Occipital lobe (tissue), 2 donors: Measurements from ENCODE around the gene ALOX5. TPM values are rescaled to one million over a fixed set of nuclear protein-coding genes. Genes with fewer than 3 reads are reported as not detected.
"Not testable (repeated sequence)": the region's sequence is repeated elsewhere in the genome, so short reads cannot be mapped to it uniquely, and the experiment has no call there.

Experiments
- DNase-seq: peaks from one replicate; lab custom pipeline; 2025; lab: John Stamatoyannopoulos, UW
- total RNA-seq: library from RNA; depleted of rRNA; stranded (reverse); fragments of >200 nt; gene quantifications from one replicate; pipeline ENCODE4 v1.2.3, GENCODE V29; 2014

Gene ALOX5
- 0.62 TPM for total RNA-seq

DNA sequence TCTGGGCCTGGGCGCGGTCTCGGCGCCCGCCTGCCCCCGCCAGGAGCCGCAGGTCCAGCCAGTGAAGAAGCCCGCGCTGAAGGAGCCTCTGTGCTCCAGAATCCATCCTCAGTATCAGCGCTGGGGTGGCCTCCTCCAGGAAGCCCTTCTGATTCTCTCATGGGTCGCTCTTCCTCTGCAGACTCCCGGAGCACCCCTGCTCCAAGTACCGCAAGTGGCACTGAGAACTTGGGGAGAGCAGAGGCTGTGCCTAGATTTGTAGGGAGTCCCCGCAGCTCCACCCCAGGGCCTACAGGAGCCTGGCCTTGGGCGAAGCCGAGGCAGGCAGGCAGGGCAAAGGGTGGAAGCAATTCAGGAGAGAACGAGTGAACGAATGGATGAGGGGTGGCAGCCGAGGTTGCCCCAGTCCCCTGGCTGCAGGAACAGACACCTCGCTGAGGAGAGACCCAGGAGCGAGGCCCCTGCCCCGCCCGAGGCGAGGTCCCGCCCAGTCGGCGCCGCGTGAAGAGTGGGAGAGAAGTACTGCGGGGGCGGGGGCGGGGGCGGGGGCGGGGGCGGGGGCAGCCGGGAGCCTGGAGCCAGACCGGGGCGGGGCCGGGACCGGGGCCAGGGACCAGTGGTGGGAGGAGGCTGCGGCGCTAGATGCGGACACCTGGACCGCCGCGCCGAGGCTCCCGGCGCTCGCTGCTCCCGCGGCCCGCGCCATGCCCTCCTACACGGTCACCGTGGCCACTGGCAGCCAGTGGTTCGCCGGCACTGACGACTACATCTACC is at the start of gene ALOX5:
TSS of gene ALOX5 (plus strand) at position 641 of the 774 bp plus-strand sequence. CDS start at position 705, 64 bp downstream.
- DNase-seq = no peak

DNA sequence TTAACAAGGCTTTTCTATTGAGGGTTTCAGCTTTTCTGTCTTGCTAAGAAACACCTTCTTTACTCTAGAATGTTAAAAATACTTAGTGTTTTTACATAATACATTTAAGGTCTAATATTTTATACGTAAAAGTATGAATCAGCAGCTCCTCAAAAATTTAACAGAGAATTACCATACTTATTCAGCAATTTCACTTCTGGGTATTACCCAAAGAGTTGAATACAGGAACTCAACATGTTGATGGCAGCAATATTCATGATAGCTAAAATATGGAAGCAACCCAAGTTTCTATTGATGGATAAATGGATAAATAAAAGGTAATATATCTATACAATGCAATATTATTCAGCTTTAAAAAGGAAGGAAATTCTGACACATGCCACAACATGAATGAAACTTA is 48.9 kb upstream of the ALOX5 start:
- DNase-seq = no peak

DNA sequence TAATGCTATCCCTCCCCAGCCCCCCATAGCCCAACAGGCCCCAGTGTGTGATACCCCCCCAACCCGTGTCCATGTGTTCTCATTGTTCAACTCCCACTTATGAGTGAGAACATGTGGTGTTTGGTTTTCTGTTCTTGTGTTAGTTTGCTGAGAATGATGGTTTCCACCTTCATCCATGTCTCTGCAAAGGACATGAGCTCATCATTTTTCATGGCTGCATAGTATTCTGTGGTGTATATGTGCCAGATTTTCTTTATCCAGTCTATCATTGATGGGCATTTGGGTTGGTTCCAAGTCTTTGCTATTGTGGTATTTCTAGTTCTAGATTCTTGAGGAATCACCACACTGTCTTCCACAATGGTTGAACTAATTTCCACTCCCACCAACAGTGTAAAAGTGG is 47.2 kb upstream of the ALOX5 start:
- not testable (repeated sequence) for DNase-seq

DNA sequence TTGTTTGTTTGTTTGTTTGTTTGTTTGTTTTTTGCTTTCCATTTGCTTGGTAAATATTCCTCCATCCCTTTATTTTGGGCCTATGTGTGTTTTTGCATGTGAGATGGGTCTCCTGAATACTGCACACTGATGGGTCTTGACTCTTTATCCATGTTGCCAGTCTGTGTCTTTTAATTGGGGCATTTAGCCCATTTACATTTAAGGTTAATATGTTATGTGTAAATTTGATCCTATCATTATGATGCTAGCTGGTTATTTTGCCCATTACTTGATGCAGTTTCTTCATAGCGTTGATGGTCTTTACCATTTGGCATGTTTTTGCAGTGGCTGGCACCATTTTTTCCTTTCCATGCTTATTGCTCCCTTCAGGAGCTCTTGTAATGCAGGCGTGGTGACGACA is 42.2 kb upstream of the ALOX5 start:
- not testable (repeated sequence) for DNase-seq

DNA sequence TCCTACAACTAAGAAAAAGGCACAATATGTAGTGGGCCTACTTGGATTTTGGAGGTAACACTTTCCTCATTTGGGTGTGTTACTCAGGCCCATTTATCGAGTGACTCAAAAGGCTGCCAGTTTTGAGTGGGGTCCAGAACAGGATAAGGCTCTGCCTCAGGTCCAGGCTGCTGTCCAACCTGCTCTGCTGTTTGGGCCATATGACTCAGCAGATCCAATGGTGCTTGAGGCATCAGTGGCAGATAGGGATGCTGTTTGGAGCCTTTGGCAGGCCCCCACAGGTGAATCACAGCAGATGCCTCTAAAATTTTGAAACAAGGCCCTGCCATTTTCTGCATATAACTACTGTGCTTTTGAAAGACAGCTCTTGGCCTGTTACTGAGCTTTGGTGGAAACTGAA is 34.1 kb upstream of the ALOX5 start:
- DNase-seq = no peak

DNA sequence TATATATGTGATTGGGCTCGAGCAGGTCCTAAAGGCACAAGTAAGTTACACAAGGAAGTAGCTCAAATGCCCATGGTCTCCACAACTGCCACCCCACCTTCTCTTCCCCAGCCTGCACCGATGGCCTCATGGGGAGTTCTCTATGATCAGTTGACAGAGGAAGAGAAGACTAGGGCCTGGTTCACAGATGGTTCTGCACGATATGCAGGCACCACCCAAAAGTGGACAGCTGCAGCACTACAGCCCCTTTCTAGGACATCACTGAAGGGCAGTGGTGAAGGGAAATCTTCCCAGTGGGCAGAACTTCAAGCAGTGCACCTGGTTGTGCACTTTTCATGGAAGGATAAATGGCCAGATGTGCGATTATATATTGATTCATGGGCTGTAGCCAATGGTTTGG is 33.6 kb upstream of the ALOX5 start:
- not testable (repeated sequence) for DNase-seq

DNA sequence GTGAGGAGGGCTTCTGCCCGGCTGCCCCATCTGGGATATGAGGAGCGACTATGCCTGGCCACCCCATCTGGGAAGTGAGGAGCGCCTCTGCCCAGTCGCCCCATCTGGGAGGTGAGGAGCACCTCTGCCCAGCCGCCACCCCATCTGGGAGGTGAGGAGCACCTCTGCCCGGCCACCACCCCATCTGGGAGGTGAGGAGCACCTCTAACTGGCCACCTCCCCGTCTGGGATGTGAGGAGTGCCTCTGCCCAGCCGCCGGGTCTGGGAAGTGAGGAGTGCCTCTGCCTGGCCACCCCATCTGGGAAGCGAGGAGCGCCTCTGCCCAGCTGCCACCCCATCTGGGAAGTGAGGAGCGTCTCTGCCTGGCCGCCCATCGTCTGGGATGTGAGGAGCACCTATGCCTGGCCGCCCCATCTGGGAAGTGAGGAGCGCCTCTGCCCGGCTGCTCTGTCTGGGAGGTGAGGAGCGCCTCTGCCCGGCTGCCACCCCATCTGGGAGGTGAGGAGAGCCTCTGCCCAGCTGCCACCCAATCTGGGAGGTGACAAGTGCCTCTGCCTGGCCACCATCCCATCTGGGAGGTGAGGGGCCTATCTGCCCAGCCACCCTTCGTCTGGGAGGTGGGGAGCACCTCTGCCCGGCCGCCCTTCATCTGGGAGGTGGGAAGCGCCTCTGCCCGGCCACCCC is 27.2 kb upstream of the ALOX5 start:
- DNase-seq = not testable (repeated sequence)

DNA sequence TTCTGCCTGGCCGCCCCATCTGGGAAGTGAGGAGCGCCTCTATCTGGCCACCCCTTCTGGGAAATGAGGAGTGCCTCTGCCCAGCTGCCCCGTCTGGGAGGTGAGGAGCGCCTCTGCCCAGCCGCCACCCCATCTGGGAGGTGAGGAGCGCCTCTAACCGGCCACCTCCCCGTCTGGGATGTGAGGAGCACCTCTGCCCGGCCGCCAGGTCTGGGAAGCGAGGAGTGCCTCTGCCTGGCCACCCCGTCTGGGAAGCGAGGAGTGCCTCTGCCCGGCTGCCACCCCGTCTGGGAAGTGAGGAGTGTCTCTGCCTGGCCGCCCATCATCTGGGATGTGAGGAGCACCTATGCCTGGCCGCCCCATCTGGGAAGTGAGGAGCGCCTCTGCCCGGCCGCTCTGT is 26.6 kb upstream of the ALOX5 start:
- DNase-seq = not testable (repeated sequence)

DNA sequence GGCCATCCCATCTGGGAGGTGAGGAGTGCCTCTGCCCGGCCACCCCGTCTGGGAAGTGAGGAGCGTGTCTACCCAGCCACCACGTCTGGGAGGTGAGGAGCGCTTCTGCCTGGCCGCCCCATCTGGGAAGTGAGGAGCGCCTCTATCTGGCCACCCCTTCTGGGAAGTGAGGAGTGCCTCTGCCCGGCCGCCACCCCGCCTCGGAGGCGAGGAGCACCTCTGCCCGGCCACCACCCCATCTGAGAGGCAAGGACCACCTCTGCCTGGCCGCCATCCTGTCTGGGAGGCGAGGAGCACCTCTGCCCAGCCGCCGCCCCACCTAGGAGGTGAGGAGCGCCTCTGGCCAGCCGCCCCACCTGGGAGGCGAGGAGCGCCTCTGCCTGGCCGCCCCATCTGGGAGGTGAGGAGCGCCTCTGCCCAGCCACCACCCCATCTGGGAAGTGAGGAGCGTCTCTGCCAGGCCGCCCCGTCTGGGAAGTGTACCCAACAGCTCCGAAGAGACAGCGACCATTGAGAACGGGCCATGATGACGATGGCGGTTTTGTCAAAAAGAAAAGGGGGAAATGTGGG is 25.7 kb upstream of the ALOX5 start:
- DNase-seq = not testable (repeated sequence)

DNA sequence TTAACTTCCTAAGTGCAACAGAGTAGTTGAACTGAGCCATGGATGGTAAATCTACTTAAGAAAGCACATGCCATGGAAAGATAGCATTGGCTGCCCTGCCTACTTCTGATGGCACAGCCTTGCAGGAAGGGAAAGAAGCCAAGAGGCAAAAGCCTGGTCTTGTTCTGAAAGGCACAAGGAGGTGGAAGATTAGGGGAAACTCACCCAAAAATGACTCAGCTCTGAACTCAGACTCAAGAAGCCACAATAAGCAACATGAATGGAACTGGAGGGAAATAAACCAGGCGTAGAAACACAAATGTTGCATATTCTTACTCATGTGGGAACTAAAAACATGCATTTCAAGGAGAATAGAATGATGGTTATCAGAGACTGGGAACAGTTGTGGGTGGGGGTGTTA is 20.8 kb upstream of the ALOX5 start:
- DNase-seq = no peak

DNA sequence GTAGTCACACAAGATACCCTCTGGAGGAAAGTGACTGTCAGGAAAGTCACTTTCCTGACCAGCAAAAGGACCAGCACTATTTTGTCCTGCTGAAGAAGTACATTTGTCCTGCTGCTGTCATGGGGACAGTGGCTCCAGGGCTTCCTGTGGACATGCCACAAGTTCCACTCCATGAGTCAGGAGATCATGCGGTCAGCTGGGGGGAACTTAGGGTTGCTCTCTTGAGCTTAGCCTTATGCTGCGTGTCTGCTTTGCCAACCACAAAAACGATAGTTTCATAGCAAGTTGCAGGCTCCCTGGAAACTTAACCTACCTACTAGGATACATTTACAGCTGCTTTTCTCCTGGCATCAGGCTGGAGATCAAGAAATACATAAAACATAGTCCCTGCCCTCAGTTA is 19.8 kb upstream of the ALOX5 start:
- DNase-seq = no peak

DNA sequence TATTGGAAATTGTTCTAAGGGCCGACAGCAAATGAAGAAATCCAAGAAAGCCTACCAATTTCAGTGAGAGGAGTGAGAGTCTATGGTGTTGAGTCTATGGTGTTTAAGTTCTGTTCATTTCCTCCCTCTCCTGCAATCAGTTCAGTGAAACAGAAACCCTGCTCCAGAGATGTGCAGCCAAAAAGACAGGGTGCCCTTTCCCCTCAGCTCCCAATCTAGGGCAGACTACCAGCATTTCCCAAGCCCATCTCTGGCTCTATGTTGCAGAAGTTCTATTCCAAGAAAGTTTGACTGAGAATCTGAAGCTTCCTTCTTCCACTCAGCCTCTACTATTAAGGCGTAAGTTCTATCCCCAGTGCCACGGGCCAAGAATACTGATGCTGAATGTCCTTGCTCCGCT is 18.5 kb upstream of the ALOX5 start:
- no peak for DNase-seq

DNA sequence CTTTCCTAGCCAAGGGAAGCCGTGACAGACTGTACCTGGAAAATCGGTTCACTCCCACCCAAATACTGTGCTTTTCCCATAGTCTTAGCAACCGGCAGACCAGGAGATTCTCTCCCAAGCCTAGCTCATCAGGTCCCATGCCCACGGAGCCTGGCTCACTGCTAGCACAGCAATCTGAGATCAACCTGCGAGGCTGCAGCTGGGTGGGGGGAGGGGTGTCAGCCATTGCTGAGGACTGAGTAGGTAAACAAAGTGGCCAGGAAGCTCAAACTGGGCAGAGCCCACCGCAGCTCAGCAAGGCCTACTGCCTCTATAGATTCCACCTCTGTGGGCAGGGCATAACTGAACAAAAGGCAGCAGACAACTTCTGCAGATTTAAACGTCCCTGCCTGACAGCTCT is 15.1 kb upstream of the ALOX5 start:
- not testable (repeated sequence) for DNase-seq

DNA sequence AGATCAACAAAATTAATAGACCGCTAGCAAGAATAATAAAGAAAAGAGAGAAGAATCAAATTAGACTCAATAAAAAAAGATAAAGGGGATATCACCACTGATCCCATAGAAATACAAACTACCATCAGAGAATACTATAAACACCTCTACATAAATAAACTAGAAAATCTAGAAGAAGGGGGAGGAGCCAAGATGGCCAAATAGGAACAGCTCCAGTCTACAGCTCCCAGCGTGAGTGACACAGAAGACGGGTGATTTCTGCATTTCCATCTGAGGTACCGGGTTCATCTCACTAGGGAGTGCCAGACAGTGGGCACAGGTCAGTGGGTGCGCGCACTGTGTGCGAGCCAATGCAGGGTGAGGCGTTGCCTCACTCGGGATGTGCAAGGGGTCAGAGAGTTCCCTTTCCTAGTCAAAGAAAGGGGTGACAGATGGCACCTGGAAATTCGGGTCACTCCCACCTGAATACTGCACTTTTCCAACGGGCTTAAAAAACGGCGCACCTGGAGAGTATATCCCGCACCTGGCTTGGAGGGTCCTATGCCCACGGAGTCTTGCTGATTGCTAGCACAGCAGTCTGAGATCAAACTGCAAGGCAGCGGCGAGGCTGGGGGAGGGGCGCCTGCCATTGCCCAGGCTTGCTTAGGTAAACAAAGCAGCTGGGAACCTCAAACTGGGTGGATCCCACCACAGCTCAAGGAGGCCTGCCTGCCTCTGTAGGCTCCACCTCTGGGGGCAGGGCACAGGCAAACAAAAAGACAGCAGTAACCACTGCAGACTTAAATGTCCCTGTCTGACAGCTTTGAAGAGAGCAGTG is 11.8 kb upstream of the ALOX5 start:
- DNase-seq = not testable (repeated sequence)

DNA sequence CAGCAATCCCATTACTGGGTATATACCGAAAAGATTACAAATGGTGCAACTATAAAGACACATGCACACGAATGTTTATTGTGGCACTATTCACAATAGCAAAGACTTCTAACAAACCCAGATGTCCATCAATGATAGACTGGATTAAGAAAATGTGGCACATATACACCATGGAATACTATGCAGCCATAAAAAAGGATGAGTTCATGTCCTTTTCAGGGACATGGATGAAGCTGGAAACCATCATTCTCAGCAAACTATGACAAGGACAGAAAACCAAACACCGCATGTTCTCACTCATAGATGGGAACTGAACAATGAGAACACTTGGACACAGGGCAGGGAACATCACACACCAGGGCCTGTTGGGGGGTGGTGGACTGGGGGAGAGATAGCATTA is 6.4 kb upstream of the ALOX5 start:
- not testable (repeated sequence) for DNase-seq

DNA sequence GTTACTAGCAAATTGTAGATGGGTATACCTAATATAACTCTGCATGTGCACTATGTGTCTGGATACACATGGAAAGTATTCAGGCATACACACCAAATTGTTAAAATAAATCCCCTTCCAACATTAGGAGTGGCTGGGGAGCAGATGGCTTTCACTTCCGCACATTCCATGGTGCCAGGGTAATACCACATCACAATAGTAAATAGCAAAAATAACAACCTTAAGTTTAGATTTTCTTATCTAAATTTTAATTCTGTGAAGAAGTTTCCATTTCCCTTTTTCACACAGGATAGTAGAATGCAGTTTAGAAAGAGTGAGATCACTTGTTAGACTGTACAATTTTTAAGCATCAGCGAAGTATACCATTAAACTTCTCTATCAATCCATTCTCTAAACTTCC is 5.8 kb upstream of the ALOX5 start:
- DNase-seq = no peak

DNA sequence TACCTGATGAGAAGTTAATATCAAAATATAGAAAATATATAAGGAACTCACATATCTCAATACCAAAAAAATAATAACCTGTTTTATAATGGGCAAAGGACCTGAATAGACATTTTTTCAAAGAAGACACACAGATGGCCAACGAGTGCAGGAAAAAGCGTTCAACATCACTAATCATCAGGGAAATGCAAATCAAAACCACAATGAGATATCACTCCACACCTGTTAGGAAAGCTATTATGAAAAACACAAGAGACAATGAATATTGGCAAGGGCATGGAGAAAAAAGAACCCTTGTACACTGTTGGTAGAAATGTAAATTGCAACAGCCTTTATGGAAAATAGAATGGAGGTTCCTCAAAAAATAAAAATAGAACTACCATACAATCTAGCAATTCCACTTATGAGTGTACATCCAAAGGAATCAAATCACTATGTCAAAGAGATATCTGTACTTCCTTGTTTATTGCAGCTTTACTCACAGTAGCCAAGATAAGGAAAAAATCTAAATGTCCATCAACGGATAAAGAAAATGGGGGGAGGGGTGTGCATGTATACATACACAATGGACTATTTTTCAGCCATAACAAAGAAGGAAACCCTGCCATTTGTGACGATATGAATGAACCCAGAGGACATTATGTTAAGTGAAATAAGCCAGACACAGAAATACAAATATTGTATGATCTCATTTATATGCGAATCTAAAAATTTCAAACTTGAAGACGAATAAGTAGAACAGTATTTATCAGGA is 3.6 kb upstream of the ALOX5 start:
- DNase-seq = no peak

DNA sequence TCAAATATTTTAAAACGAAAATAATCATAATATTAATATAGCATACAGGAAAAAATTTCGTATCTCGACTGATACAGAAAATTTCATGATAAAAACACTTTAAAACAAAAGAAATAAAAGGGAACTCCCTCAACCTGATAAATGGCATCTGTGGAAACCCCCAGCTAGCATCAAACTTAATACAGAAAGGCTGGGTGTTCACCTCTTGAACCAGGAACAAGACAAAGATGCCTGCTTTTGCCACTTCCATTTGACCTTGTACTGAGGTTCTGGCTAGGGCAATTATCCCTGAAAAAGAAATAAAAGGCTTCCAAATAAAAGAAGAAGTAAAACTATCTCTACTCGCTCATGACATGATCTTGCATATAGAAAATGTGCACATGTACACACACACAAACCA is 2.5 kb upstream of the ALOX5 start:
- DNase-seq = no peak

DNA sequence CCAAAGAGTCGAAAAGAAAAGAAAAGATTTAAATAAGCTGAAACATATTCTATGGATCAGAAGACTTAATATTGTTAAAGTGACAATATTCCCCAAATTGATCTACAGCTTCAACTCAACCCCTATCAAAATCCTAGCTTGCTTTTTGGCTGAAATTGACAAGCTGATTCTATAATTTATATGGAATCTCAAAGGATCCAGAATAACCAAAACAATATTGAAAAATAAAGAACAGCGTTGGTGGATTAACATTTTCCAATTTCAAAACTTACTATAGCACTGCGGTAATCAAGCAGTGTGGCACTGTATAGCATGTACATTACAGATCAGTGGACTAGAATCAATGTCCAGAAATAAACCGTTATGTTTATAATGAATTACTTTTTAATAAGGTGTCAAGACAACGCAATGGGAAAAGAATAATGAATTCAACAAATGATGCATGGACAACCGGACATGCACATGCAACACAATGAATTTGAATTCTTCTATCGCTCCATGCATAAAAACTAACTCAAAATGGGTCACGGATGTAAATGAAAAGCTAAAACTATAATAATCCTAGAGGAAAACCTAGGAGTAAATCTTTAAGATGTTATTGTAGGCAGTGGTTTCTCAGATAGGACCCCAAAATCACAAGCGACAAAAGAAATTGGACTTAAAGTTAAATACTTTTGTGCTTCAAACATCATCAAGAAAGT is 1.6 kb upstream of the ALOX5 start:
- DNase-seq = no peak

DNA sequence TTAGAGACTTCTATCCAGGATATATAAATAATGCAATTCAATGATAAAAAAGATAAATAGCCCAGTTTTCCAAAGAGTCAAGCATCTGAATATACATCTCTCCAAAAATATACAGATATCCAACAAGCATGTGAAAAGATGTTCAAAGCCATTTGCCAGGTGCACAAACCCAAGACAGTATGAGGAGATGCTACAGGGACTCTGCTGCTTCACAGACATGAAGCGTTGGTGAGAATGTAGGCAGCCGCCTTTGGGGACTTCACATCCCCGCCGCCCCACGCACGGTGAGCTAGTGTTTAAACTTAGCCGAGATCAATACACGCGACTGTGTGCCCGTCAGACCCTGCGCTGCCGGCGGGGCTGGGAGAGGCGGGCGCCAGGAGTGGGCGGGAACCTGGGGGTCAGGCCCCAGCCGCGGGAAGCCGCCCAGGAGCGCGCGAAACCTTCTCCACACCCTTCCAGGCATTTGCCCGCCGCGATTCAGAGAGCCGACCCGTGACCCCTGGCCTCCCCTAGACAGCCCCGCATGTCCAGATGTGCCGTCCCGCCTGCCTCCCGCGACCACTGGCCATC is 927 bp upstream of the ALOX5 start:
- DNase-seq = no peak
